Testis (tissue), 2 donors: ENCODE measurements around the gene AJM1.

Source experiments
- CTCF ChIP-seq, 3 experiments: fragments of 450-650 bp in 2 of 3; fragments of 200-600 bp in 1 of 3; sonication (generic) in 1 of 3; IDR thresholded peaks; one replicate each; pipeline ENCODE4 v1.5.1; 2016 to 2019; ENCODE audit warnings: antibody characterized with exemption in 3 of 3, mild to moderate bottlenecking in 2 of 3, moderate library complexity in 1 of 3
- POLR2A ChIP-seq: fragments of 450-650 bp; IDR thresholded peaks from one replicate; pipeline ENCODE4 v1.6.1; 2017; ENCODE audit warnings: antibody characterized with exemption, mild to moderate bottlenecking, moderate library complexity

- TF ChIP-seq CTCF (IDR thresholded peaks at IDR 0.05): no peak
- TF ChIP-seq POLR2A: no peak
Observed at GRCh38 chr9:136847826-136848392, 5.6 kb downstream of the AJM1 start.
